Measurements from ENCODE around the gene MCTP1.

Gene MCTP1

GRCh38 chr5:94941122-94941755, 343.7 kb downstream of the MCTP1 start:
- H3K27ac ChIP-seq (ENCODE audit: low read depth, low read length), result no peak overlapping the region

GRCh38 chr5:94932259-94932658, 352.6 kb downstream of the MCTP1 start:
- Histone ChIP-seq H3K4me3 (ENCODE audit: low read length) (no peak overlapping the region), H3K79me2 (ENCODE audit: control insufficient read depth, low read length) (no peaks in the 10 kb centered on the region), H3K36me3 (ENCODE audit: control insufficient read depth, low read length) (no peaks in the 10 kb centered on the region), H3K4me2 (ENCODE audit: low read length) (no peak overlapping the region), H3K4me1 (ENCODE audit: control insufficient read depth, low read length) (no peaks in the 10 kb centered on the region), H4K20me1 (ENCODE audit: control insufficient read depth, insufficient read depth, low read depth, low read length) (no peaks in the 10 kb centered on the region), H3K27ac (ENCODE audit: low read depth, low read length) (no peak overlapping the region), H3K9me3 (ENCODE audit: control insufficient read depth, insufficient read depth, low read length) (no peaks in the 10 kb centered on the region), H3F3A (ENCODE audit: control insufficient read depth, insufficient read depth) (no peaks in the 10 kb centered on the region), H3K9me2 (replicated peaks; ENCODE audit: control insufficient read depth, low read length) (no peaks in the 10 kb centered on the region), H3K27me3 (ENCODE audit: control insufficient read depth, low read length) (no peaks in the 10 kb centered on the region)
- TF ChIP-seq CTCF (IDR thresholded peaks at IDR 0.05; ENCODE audit: low read depth, low read length, poor library complexity, severe bottlenecking) (no peak), EZH2phosphoT487 (IDR thresholded peaks at IDR 0.05; ENCODE audit: borderline replicate concordance, low read length) (no peak)

More at GRCh38 chr5:94941122-94941755, 343.7 kb downstream of the MCTP1 start:
- H3K9me3 ChIP-seq (ENCODE audit: control insufficient read depth, insufficient read depth, low read length), result no peaks in the 10 kb centered on the region
- no peaks in the 10 kb centered on the region for H3F3A ChIP-seq (ENCODE audit: control insufficient read depth, insufficient read depth)
- H3K9me2 ChIP-seq (replicated peaks; ENCODE audit: control insufficient read depth, low read length), result no peaks in the 10 kb centered on the region
- H3K4me1 ChIP-seq (ENCODE audit: control insufficient read depth, low read length), result no peaks in the 10 kb centered on the region
- H3K4me2 ChIP-seq (ENCODE audit: low read length), result no peak overlapping the region
- no peaks in the 10 kb centered on the region for H3K79me2 ChIP-seq (ENCODE audit: control insufficient read depth, low read length)
- no peaks in the 10 kb centered on the region for H4K20me1 ChIP-seq (ENCODE audit: control insufficient read depth, insufficient read depth, low read depth, low read length)
- no peaks in the 10 kb centered on the region for H3K36me3 ChIP-seq (ENCODE audit: control insufficient read depth, low read length)
- no peak overlapping the region for H3K4me3 ChIP-seq (ENCODE audit: low read length)
- no peak for TF ChIP-seq EZH2phosphoT487 (IDR thresholded peaks at IDR 0.05; ENCODE audit: borderline replicate concordance, low read length)
- no peak for TF ChIP-seq CTCF (IDR thresholded peaks at IDR 0.05; ENCODE audit: low read depth, low read length, poor library complexity, severe bottlenecking)
- peaks cover 2% of the 10 kb centered on the region; the same call in 1 of the 2 replicates for H3K27me3 ChIP-seq (ENCODE audit: control insufficient read depth, low read length)

- Histone ChIP-seq H3K79me2 (ENCODE audit: control insufficient read depth, low read length) (no peaks in the 10 kb centered on the region), H3K9me3 (ENCODE audit: control insufficient read depth, insufficient read depth, low read length) (no peaks in the 10 kb centered on the region), H3K4me3 (ENCODE audit: low read length) (no peak overlapping the region), H3K4me1 (ENCODE audit: control insufficient read depth, low read length) (no peaks in the 10 kb centered on the region), H3K4me2 (ENCODE audit: low read length) (no peak overlapping the region), H3K27ac (ENCODE audit: low read depth, low read length) (no peak overlapping the region), H3K27me3 (ENCODE audit: control insufficient read depth, low read length) (no peaks in the 10 kb centered on the region), H3F3A (ENCODE audit: control insufficient read depth, insufficient read depth) (no peaks in the 10 kb centered on the region), H3K9me2 (replicated peaks; ENCODE audit: control insufficient read depth, low read length) (no peaks in the 10 kb centered on the region), H4K20me1 (ENCODE audit: control insufficient read depth, insufficient read depth, low read depth, low read length) (no peaks in the 10 kb centered on the region), H3K36me3 (ENCODE audit: control insufficient read depth, low read length) (no peaks in the 10 kb centered on the region)
- TF ChIP-seq EZH2phosphoT487 (IDR thresholded peaks at IDR 0.05; ENCODE audit: borderline replicate concordance, low read length) (no peak), CTCF (IDR thresholded peaks at IDR 0.05; ENCODE audit: low read depth, low read length, poor library complexity, severe bottlenecking) (no peak)
Measured at GRCh38 chr5:94928891-94929290, 356.0 kb downstream of the MCTP1 start.
